D341Med (cell line): ENCODE data around the gene DNM1.
"Not testable (repeated sequence)": the region's sequence is repeated elsewhere in the genome, so short reads cannot be mapped to it uniquely, and the experiment has no call there.

Experiments
- DNase-seq: peaks from one replicate; pipeline ENCODE4 v3.0.0; 2012; ENCODE audit warnings: low spot score

Gene DNM1

DNA sequence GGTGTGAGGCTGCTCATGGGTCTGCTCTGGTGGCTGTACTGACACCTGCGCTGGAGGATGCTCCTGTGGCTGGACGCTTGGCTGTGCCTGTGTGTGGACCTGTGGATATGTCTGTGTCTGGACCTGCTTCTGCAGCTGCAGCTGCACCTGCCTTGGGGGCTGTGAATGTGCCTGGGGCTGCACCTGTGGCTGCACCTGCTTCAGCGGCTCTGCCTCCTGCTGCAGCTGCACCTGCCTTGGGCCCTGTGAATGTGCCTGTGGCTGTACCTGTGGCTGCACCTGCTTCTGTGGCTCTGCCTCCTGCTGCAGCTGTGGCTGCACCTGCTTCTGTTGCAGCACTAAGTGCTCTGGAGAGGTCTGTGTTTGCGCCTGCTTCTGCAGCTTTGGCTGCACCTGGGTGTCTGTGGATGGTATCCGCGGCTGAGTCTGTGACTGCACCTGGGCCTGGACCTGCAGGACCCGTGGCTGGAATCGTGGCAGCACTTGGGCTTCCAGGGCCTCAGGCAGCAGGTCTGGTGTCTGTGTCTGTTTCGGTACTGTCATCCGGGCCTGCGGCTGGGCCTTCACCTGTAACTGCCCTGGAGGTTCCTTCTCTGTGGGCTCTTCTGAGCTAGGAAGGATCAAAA, 24.3 kb upstream of the DNM1 start:
- DNase-seq = no peak

DNA sequence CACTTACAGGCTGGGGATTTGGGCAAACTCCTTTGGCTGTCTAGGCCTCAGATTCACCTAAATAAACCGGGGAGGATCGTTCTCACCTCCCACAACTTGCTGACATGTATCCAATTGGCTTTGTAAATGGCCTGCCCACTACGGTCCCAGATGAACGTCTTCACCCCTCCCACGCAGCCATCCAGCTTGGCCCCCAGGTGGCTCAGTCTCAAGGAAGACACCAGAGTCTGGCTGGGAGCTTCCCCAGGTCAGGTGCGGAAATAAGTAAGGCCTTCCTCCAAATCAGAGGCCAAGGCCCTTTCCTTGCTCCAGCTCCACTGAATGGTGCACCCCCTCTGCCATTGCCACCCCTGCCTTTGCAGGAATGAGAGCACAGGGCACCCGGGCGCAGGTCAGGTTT, 23.2 kb upstream of the DNM1 start:
- DNase-seq = no peak

DNA sequence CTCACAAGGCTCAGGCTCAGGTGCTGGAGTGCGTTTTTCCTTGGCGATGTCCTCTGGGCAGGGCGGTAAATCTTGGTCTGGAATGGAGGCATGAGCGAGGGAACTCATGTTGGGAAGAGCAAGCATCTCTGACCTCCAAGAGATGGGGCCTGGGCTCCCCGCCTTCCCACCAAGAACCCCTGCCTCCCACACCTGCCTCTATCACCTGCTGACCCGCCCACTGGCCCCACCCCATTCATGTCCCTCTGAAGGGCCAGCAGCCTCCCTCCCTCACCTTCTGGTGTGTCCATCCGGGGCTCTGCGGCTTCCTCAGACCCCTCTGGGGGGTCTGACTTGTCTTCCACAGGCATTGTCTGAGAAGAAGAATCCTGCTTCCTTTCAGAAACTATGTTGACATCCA, 22.7 kb upstream of the DNM1 start:
- no peak for DNase-seq

DNA sequence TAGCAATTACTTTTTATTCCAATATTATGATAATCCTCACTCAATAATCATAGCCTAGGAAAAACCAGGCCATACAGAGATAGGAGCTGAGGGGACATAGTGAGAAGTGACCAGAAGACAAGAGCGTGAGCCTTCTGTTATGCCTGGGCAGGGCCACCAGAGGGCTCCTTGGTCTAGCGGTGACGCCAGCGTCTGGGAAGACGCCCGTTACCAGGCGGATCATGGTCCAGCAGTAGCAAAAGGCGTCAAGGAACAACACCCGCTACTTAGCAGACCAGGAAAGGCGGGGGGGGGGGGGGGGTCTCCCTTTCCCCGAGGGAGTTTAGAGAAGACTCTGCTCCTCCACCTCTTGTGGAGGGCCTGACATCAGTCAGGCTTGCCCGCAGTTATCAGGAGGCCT, 21.7 kb upstream of the DNM1 start:
- DNase-seq = not testable (repeated sequence)

DNA sequence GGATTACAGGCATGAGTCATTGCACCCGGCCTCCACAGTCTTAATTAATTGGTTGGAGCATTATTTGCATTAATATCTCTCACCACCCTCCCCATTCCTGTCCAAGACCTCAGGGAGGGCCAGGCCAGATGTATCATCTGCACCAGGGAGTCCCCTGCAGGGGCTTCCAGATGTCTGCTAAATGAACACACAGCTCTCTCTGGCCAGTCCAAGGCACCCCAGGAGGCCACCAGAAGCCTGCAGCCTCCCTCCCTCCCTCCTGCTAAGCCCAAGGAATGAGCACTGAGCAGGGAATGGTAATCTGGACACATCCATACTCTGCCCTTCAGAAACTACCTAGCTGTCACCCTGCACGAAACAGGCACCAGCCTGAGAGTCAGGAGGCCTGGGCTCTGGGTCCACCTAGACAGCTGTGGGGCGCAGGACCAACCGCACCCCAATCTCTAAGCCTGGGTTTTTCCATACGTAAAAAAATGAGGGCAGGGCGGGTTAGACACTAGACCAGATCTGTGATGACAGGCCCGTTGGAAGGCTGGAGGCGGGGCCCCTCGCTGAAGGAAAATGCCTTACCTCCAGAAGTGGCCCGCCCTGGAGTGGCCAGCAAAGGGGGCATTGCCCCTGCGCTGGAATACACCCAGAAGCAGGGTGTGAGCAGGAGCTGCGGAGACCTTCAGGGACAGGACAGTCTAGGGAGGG, 20.1 kb upstream of the DNM1 start:
- no peak for DNase-seq

DNA sequence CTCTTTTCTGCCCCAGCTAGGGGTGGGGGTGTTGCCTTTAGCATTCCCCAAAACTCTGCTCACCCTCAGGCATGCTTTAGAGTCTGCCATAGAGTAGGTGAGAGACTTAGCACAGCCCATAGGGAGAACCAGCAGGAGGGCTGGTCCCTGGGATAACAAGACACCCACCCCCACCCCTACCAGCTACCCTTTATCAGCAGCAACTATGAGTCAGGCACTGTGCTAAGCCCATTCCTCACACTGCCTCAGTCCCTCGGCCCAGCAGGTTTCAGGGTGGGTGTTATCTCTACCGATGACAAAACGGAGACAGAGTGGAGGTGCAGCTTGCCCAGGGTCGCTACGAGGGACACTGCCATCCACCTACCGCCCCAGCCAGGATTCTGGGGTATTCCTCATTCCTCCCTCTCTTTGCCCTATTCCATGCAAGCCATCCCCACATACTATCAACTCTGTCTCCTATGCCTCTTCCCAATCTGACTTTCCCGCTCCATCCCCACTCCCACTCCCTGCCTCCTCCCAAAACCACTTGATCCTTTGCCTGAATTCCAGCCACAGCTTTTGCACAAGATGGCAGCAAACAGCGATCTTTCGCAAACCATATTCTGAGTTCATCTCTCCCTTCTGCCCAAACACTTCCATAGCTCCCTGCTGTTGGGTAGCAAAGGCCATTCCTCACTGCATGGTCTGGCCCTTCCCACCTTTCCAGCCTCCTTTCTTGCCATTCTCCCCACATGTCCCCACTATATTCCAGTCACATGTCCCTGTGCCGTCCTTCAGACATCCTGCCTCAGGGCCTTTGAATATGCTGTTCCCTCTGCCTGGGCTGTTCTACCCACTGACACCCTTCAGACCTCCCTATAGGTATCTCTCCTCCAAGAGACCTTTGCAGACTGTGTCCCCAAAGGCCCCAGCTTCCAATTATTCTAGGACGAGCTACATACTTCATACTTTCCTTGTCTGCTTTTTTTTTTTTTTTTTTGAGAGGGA, 16.9 kb upstream of the DNM1 start:
- no peak for DNase-seq

DNA sequence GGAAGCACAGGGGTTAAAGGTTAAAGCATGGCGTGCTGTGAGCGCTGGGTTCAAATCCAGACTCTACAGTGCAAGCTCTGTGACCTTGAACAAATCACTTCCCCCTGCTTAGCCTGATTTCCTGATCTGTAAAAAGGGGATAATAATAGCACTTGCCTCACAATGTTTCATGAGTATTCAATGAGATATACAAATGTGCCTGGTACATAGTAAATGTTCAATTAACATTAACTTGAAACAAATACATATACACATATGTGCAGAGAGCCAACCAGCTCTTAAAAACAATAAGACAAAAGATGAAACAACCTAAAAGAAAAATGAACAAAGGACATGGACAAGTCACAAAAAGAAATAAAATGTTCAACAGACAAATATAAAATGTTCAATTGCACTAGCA, 15.8 kb upstream of the DNM1 start:
- no peak for DNase-seq

DNA sequence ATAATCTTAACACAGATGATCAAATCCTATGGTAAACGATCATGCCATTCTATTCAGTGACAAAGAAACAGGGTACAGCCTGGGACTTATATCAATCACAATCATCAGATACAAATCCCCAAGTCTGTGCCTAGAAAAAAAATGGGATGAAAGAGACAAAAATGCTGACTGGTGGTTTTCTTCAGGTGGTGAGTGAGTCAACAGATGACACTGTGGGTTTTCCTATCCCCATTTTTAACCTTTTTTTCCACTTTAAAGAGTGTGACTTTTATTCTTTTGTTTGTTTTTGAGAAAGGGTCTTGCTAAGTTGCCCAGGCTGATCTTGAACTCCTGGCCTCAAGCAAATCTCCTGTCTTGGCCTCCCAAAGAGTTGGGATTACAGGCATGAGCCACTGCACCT, 15.0 kb upstream of the DNM1 start:
- no peak for DNase-seq

DNA sequence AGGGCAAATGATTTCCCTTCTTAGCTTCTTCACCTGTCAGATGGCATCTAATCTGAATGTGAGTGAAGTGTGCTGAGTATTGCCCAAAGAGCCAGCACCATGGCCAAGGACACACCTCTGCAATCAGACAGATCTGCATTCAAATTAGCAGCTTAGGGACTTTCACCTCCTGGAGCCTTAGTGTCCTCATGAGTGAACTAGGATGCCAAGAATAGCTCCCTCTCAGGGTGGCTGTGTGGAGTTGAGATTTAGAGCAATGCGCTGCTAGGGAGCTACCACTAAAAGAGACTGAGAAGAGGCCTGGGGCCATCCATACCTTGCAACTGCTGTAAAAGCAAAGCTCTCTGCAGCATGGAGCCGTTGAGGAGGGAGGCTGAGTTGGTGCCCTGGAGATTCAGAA, 13.2 kb upstream of the DNM1 start:
- DNase-seq = no peak

DNA sequence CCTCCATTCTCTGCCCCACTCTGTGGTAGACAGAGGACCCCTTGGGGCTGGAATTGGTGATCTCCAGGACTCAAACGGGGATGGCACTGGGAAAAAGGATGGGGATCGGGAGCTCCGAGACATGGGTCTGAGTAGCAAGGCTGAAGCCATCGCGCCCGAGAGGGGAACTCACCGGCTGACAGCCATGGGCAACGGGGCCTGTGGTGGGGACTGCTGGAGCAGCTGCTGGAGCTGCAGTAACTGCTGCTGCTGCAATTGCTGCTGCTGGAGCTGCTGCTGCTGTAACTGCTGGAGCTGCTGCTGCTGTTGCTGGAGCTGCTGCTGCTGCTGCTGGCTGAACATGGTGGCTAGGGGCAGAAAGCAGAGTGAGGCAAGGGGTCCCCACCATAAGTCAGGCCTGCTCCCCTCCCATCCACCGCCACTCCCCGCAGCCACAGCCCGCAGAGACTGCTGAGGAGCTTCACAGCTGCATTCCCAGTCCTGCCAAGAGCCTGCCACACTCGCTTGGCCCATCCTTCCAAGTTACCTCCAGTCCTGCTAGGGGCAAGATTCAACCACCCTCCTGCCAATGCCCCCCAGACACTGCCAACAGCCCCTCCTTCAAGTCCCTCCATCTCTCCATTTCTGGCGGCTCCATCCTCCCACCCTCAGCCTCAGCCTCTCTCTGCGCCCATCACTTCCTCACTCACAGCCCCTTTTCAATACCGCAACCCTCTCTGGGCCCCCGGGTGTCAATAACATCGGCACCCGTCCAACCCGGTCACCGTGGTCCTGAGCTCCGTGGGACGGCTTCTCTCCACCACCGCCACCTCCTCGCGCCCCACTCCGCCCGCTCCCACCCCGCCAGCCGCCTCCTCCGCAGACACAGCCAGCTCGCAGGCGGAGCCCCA, 12.4 kb upstream of the DNM1 start:
- DNase-seq = no peak

DNA sequence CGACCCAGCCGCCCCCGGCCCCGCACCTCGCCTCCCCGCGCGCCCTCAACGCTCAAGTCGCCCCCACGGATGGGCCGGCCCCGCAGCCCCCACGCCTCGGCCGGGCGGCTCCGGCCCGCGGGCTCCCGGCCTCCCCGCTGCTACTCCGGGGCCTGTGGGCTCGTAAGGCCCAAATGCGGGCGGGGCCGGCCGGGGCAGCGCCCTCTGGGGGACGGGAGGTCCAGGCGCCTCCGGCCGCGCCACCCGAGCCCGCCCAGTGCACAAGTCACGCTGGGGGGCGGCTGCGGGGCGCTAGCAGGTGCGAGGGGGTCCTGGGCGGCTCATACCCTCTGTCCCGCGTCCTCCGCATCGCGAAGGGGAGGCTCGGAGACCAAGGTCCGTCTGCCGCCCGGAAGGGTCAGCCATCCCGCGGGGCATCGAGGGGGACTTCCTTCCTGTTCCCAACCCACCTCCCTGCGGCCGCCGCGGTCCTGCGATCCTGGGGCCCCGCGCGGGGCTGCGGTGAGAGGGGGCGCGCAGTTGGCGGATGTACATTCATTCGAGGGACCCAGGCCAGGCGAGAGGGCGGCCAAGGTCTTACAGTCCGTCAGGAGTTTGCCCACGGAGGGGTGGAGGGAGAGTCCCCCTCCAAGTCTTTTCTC, 11.7 kb upstream of the DNM1 start, which contains the start of gene CIZ1:
Gene CIZ1 (minus strand): TSS at position 167 of the 641 bp plus-strand sequence. CDS start 715 bp downstream, outside the sequence.
- peak; percentile 93 for DNase-seq

DNA sequence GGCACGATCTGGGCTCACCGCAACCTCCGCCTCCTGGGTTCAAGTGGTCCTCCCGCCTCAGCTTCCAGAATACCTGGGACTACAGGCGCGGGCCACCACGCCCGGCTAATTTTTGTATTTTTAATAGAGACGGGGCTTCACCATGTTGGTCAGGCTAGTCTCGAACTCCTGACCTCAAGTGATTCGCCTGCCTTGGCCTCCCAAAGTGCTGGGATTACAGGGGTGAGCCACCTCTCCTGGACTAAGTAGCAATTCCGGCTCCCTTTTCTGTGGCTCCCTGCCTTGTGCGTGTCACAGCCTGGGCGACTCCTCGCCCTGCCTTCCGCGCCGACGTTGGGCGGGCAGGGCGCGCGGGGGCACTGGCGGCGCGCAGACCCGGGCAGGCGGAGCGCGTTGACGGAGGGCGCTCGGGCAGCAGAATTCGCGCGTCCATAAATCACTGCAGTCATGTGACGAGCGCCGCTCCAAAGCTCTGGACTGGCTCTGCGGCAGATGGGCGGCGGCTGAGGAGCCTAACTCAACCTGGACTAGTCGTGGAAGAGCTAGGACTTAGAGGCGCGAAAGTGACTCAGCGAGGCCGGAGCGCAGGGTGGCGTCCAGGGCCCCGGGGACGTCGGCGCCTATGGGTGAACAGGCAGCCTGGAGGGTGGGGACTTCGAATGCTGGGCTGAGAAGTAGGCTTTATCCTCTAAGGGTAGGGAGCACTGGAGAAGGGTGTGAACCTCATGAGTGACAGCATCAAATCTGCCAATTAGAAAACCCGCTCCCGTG, 10.4 kb upstream of the DNM1 start:
- peak; percentile 79 for DNase-seq

DNA sequence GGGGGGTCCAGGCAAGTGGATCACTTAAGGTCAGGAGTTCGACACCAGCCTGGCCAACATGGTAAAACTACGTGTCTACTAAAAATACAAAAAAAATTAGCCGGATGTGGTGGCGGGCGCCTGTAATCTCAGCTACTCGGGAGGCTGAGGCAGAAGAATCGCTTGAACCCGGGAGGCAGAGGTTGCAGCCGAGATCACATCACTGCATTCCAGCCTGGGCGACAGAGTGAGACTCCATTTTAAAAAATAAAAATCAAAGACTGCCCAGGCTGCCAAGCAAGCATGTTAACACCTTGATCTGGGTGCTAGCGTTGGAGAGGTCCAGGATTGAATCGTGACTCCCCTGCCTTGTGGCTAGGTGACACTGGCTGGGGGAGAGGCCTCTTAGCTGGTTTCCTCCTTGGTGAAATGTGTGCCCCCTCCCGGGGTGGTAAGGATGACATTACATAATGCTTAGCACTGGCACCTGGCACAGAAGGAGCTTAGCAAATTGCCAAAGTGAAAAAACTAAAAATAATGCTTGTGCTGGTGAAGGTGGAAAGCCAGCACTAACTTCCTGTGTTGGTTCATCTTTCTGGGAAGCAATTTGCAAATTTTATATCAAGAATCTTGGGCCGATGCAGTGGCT, 9.6 kb upstream of the DNM1 start:
- no peak for DNase-seq

DNA sequence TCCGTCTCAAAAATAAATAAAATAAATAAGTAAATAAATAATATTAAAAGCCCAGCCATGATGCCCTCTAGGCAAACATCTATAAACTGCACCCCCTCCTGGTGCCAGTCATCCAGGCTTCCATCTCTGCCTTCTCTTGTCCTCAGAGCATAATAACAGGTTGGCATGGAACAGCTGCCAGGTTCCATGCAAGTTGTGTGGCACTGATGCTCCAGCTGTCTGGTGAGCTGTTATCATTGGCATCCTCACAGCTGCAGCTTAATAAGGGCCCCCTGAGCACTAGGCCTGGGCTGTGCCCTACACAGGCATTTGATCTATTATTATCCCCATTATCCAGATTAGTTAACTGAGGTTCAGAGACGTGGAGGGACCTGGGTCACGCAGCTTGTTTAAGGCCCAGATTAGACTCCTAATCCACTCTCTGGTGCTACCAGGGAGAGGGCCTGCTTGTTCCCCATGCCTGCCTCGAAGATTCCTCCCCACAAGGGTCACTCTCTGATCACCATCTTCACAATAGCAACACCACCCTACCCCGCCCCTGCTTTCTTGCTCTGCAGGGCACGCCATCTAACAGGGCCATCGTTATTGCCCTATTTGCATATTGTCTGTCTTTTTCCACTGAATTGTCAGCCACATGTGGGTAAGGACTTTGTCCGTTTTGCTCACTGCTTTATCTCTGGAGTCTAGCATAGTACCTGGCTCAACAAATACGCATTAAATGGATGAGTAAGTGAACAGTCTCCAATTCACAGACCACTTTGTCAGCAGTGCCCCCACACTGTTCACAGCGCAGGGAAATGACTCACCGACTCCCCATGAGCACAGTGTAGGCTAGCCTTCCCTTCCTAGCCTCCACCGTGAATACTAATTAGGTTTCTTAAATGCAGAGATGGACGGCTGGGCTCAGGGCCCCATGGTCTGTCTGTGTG, 1.5 kb upstream of the DNM1 start:
- no peak for DNase-seq

DNA sequence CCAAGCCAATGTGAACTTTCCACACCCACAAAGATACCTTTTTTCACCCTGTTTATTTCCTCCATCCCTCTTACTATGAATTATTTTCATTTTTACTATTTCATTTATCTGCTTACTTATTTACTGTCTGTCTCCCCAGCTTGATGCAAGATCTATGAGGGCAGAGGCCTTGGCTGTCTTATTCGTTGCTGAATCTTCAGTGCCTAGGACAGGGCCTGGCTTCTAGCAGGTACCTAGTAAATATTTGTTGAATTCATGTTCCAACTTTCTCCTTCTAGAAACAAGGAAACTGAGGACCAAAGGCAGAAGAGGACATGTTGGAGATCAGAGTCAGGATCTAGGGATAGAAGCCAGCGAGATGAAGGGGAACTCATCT, 543 bp upstream of the DNM1 start:
- DNase-seq = no peak

DNA sequence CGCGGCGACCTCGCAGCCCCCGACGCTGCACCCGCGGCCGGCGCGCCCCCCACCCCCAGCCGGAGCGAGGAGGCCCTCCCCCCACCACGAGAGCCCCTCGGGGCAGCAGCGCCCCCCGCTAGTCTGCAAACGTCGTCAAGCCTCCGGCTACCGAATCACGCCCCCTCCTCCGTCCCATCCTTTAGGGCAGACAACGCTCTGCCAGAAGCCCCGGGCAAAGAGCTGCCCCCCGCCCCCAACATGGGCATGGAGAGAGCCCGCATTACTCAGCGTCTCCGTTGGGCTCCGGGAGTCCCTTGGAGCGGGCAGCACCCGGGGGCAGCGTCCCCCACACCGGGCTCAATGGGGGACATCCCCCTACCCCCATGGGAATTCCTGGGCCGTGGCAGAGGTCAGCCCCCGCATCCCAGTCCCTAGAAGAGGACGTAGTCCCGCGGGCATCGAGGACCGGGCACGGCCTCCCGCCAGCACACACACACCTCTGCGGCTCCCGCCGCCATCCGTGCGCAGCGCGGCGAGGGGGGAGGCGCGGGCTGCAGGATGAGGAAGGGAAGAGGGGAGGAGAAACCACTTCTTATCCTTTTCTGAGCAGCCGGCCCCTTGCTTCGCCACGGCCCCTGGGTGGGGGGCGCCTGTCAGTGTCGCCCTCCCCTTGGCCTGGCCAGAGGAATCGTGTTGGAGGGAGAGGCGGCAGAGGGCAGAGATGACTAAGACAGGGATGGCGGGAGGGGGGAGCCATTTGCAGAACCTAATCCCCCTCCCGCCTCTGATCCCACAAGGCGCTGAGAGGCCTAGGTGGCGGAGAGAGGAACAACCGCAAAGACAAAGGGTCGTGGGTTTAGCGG, 750 bp downstream of the DNM1 start:
- peak; percentile 86 for DNase-seq

DNA sequence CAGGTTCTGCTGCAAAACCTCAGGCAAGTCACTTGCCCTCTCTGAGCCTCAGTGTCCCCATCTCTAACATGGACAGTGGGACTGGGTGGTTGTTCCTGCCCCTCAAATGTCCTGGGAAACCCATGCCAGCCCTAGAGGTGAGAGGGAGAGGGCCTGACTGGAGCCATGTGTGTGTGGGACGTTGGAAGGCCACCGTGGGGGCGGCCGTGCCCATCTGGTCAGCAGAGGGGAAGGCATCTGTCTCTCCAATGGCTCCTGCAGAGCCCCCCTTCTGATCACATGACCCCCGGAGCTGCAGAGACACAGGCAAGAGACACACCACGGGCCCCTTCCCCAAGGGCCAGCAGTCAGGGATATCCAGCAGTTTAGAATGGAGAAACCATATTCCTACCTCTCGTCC, 1.7 kb downstream of the DNM1 start:
- no peak for DNase-seq
